OCI-LY7 (cell line): Measurements from ENCODE around the gene TRABD2B.

Experiments used
- EZH2phosphoT487 ChIP-seq: fragments of 200-600 bp; sonication (generic); IDR thresholded peaks from 2 replicates; pipeline ENCODE4 v1.6.1; 2018; ENCODE audit warnings: low read depth, borderline replicate concordance, mild to moderate bottlenecking, mixed run types, antibody characterized with exemption, low read length, moderate library complexity, mixed read lengths
- TF ChIP-seq, protein P1 (sequence below): fragments of 200-600 bp; sonication (generic); conservative IDR thresholded peaks from 2 replicates; pipeline ENCODE4 v1.5.1; 2014; ENCODE audit warnings: mild to moderate bottlenecking, antibody characterized with exemption, low read length, moderate library complexity, mixed read lengths

DNA sequence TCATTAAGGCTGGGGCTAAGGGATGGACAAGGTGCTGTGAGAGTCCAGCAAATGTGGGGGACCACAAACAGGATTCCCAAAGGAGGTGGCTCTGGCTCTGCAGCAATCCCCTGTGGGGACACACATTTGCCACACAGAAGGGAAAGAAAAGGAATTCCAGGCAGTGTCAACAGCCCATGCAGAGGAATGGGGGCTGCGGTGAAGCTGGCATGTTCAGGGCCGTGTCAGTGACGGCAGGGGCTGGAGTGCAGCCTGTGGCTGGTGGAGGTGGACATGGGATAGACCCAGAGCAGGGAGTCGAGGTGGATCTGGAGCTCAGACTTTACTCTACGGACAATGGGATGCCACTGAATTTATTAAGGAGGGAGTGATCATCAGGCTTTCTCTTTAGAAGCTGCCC is 183.2 kb downstream of the TRABD2B start:
- TF ChIP-seq, protein P1, sequence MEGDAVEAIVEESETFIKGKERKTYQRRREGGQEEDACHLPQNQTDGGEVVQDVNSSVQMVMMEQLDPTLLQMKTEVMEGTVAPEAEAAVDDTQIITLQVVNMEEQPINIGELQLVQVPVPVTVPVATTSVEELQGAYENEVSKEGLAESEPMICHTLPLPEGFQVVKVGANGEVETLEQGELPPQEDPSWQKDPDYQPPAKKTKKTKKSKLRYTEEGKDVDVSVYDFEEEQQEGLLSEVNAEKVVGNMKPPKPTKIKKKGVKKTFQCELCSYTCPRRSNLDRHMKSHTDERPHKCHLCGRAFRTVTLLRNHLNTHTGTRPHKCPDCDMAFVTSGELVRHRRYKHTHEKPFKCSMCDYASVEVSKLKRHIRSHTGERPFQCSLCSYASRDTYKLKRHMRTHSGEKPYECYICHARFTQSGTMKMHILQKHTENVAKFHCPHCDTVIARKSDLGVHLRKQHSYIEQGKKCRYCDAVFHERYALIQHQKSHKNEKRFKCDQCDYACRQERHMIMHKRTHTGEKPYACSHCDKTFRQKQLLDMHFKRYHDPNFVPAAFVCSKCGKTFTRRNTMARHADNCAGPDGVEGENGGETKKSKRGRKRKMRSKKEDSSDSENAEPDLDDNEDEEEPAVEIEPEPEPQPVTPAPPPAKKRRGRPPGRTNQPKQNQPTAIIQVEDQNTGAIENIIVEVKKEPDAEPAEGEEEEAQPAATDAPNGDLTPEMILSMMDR, result no peak
- TF ChIP-seq EZH2phosphoT487, result no peak
